ENCODE data around the gene SLC25A47. TPM values are rescaled to one million over a fixed set of nuclear protein-coding genes. Genes with fewer than 3 reads are reported as not detected.

Gene SLC25A47
- total RNA-seq, 1 experiment from 2014 or later: 0.13 TPM

DNA sequence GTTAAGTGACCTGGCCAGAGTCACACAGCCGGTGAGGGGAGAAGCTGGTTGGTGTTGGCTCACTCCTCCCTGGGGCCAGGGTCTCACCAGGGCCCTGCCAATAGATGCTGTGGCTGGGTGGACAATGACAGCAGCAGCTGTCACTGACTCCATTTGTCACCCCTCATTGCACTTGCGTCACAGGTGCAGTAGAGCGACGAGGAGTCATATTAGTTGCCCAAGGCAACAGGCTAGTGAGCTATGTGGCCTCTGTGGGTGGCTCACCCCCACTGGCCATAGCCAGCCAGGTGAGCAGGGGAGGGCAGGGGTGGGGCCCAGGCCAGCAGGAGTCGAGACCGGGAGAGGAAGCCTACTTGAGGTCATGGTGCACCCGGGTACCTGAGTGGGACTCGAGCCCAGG is 9.7 kb downstream of the SLC25A47 start:
- Histone ChIP-seq H3K56ac (ENCODE audit: insufficient read length, low read depth, low read length) (no peak overlapping the region), H3K23ac (ENCODE audit: insufficient read length, low read depth, low read length) (no peak overlapping the region), H2BK20ac (ENCODE audit: low read depth, low read length, poor library complexity, severe bottlenecking) (no peak overlapping the region), H3K9me3 (ENCODE audit: control insufficient read depth, low read depth, low read length) (no peaks in the 10 kb centered on the region), H2BK15ac (ENCODE audit: low read depth, low read length) (no peak overlapping the region), H3K4me2 (ENCODE audit: insufficient read depth, insufficient read length, low read length) (no peak overlapping the region), H3T11ph (ENCODE audit: low read length) (no peak overlapping the region), H3K14ac (ENCODE audit: insufficient read depth, low read length) (no peak overlapping the region), H2BK5ac (ENCODE audit: insufficient read length, low read length) (no peak overlapping the region), H4K20me1 (ENCODE audit: control insufficient read depth, insufficient read depth, insufficient read length) (no peaks in the 10 kb centered on the region), H3K27ac (ENCODE audit: insufficient read length, low read depth, low read length) (no peak overlapping the region), H3K27me3 (ENCODE audit: insufficient read depth, low read length) (no peaks in the 10 kb centered on the region), H4K5ac (ENCODE audit: insufficient read length, low read depth, low read length) (no peak overlapping the region), H4K91ac (ENCODE audit: insufficient read length, low read depth, low read length) (no peak overlapping the region), H3K4ac (ENCODE audit: low read depth, low read length) (no peak overlapping the region), H2AFZ (ENCODE audit: low read length) (no peak overlapping the region), H4K8ac (replicated peaks; ENCODE audit: insufficient read length, low read depth, low read length) (no peak overlapping the region), H3K18ac (ENCODE audit: insufficient read length, low read depth, low read length) (no peak overlapping the region), H3K4me1 (ENCODE audit: insufficient read depth, low read length) (no peaks in the 10 kb centered on the region), H3K9ac (ENCODE audit: extremely low read depth, insufficient read length, low read length) (no peak overlapping the region), H2AK5ac (ENCODE audit: insufficient read length, low read length) (no peak overlapping the region), H2BK12ac (ENCODE audit: insufficient read length, low read depth, low read length) (no peak overlapping the region), H3K23me2 (ENCODE audit: insufficient read length, low read depth, low read length, poor library complexity, severe bottlenecking) (no peaks in the 10 kb centered on the region), H3K79me2 (ENCODE audit: insufficient read depth, low read length) (no peaks in the 10 kb centered on the region), H3K79me1 (ENCODE audit: insufficient read depth, low read depth, low read length, poor library complexity, severe bottlenecking) (no peaks in the 10 kb centered on the region), H2BK120ac (ENCODE audit: low read depth, low read length, poor library complexity, severe bottlenecking) (no peak overlapping the region)
- H3K4me1 Mint-ChIP-seq: 0 out of 4 replicates have a peak, but pooled peaks cover 0 to 3% of the 10 kb centered on the region in 2 experiments
- TF ChIP-seq, protein P1, sequence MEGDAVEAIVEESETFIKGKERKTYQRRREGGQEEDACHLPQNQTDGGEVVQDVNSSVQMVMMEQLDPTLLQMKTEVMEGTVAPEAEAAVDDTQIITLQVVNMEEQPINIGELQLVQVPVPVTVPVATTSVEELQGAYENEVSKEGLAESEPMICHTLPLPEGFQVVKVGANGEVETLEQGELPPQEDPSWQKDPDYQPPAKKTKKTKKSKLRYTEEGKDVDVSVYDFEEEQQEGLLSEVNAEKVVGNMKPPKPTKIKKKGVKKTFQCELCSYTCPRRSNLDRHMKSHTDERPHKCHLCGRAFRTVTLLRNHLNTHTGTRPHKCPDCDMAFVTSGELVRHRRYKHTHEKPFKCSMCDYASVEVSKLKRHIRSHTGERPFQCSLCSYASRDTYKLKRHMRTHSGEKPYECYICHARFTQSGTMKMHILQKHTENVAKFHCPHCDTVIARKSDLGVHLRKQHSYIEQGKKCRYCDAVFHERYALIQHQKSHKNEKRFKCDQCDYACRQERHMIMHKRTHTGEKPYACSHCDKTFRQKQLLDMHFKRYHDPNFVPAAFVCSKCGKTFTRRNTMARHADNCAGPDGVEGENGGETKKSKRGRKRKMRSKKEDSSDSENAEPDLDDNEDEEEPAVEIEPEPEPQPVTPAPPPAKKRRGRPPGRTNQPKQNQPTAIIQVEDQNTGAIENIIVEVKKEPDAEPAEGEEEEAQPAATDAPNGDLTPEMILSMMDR (conservative IDR thresholded peaks at IDR 0.05): no peak
- no CpG with 5 or more reads among the region's 8 CpGs for WGBS (ENCODE audit: extremely low coverage, insufficient read length, low lambda C conversion rate)
- no peak overlapping the region for H3K27ac Mint-ChIP-seq
- no peak overlapping the region for H3K4me3 Mint-ChIP-seq
- no peaks in the 10 kb centered on the region for H3K9me3 Mint-ChIP-seq
- no peak for DNase-seq
- H3K36me3 Mint-ChIP-seq (ENCODE audit: insufficient read depth in 1 of 3, low read depth in 3 of 3): peaks cover 19 to 32% (median 28%) of the 10 kb centered on the region in 3 experiments; a peak in 6 of 7 replicates
- H3K27me3 Mint-ChIP-seq (ENCODE audit: low read depth): no peaks in the 10 kb centered on the region
